Keratinocyte (primary cell): Measurements from ENCODE around the gene CHN2. TPM values are rescaled to one million over a fixed set of nuclear protein-coding genes. Genes with fewer than 3 reads are reported as not detected.

Source experiments
- DNase-seq: peaks from one replicate; pipeline ENCODE4 v3.0.0-alpha.2; 2011; ENCODE audit warnings: low read depth, missing footprints, low spot score
- FAIRE-seq: peaks from 2 replicates; lab custom pipeline; 2011; peaks lifted over from hg19 to GRCh38; lab: Jason Lieb, UNC
- H2AFZ ChIP-seq: 2 replicates; pipeline ENCODE4 v1.6.0; 2012; ENCODE audit warnings: low read length, control low read depth, inconsistent platforms; ENCODE audit not compliant: control insufficient read depth
- H3K27ac ChIP-seq: 2 replicates; pipeline ENCODE4 v1.5.1; 2011; ENCODE audit warnings: low read length; ENCODE audit not compliant: control insufficient read depth, insufficient read depth
- H3K27me3 ChIP-seq: 3 replicates; pipeline ENCODE4 v1.6.0; 2011; ENCODE audit warnings: low read length; ENCODE audit not compliant: control insufficient read depth, insufficient read depth; ENCODE audit errors: extremely low read depth
- H3K36me3 ChIP-seq, 2 experiments: 2 replicates in 1 of 2; 3 replicates in 1 of 2; pipeline ENCODE4 v1.5.1; 2011; ENCODE audit warnings: low read length in 2 of 2, mild to moderate bottlenecking in 1 of 2; ENCODE audit not compliant: control insufficient read depth in 2 of 2, insufficient read depth in 2 of 2; ENCODE audit errors: extremely low read depth in 1 of 2
- H3K4me1 ChIP-seq: 3 replicates; pipeline ENCODE4 v1.5.1; 2011; ENCODE audit warnings: low read length; ENCODE audit not compliant: control insufficient read depth, insufficient read depth; ENCODE audit errors: extremely low read depth
- H3K4me2 ChIP-seq: 3 replicates; pipeline ENCODE4 v1.6.0; 2011; ENCODE audit warnings: low read depth, low read length; ENCODE audit not compliant: control insufficient read depth, insufficient read depth; ENCODE audit errors: extremely low read depth
- H3K4me3 ChIP-seq, 3 experiments: fragments of 200-600 bp in 1 of 3; sonication (generic) in 1 of 3; 2 replicates in 2 of 3; 3 replicates in 1 of 3; pipeline ENCODE4 v1.5.1; 2011 to 2016; ENCODE audit warnings: low read length in 3 of 3, mild to moderate bottlenecking in 3 of 3, control low read depth in 2 of 3, inconsistent platforms in 1 of 3, low read depth in 1 of 3, mixed read lengths in 1 of 3, mixed run types in 1 of 3, moderate library complexity in 1 of 3; ENCODE audit not compliant: control insufficient read depth in 2 of 3, insufficient read depth in 2 of 3; ENCODE audit errors: extremely low read depth in 1 of 3
- H3K79me2 ChIP-seq: 2 replicates; pipeline ENCODE4 v1.6.0; 2012; ENCODE audit warnings: low read length; ENCODE audit not compliant: control insufficient read depth, insufficient read depth
- H3K9ac ChIP-seq: 3 replicates; pipeline ENCODE4 v1.6.0; 2011; ENCODE audit warnings: low read length; ENCODE audit not compliant: control insufficient read depth, insufficient read depth; ENCODE audit errors: extremely low read depth
- H3K9me1 ChIP-seq: 3 replicates; pipeline ENCODE4 v1.6.0; 2011; ENCODE audit warnings: low read length; ENCODE audit not compliant: control insufficient read depth, insufficient read depth; ENCODE audit errors: extremely low read depth
- H3K9me3 ChIP-seq: 2 replicates; pipeline ENCODE4 v1.5.1; 2012; ENCODE audit warnings: low read depth, low read length; ENCODE audit not compliant: control insufficient read depth
- H4K20me1 ChIP-seq: 3 replicates; pipeline ENCODE4 v1.6.0; 2011; ENCODE audit warnings: low read length; ENCODE audit not compliant: control insufficient read depth, insufficient read depth; ENCODE audit errors: extremely low read depth
- CTCF ChIP-seq, 3 experiments: IDR thresholded peaks in 1 of 3; conservative IDR thresholded peaks in 1 of 3; optimal IDR thresholded peaks in 1 of 3; 2 replicates in 2 of 3; 3 replicates in 1 of 3; pipeline versions ENCODE3 to v1.5.1; 2011; ENCODE audit warnings: low read length in 3 of 3, mild to moderate bottlenecking in 3 of 3, moderate library complexity in 2 of 3, control low read depth in 1 of 3, inconsistent platforms in 1 of 3; ENCODE audit not compliant: insufficient read depth in 2 of 3; ENCODE audit errors: extremely low read depth in 1 of 3
- EZH2 ChIP-seq: IDR thresholded peaks from one replicate; pipeline ENCODE4 v1.6.1; 2012; ENCODE audit warnings: inconsistent platforms, mild to moderate bottlenecking, low read length, moderate library complexity
- dilution Hi-C: fragments of 300-500 bp; cut with MboI; formaldehyde crosslinking; loops from one replicate; pipeline ENCODE4 v1.7.0; 2020; ENCODE audit warnings: low sequenced_read_pairs; ENCODE audit not compliant: extremely low pct_ligation_motif_present
- polyA plus RNA-seq, 5 experiments: library from polyadenylated mRNA; depleted of rRNA in 3 of 5; stranded (reverse) in 3 of 5; stranded (forward) in 1 of 5; unstranded in 1 of 5; fragments of >200 nt; gene quantifications; 1 replicate in 1 of 5; 2 replicates in 3 of 5; 3 replicates in 1 of 5; pipeline versions ENCODE4 v1.2.1 to v1.2.3, GENCODE V29; 2011 to 2012; ENCODE audit warnings: missing spikeins in 2 of 5, low read depth in 1 of 5, low replicate concordance in 1 of 5

CHN2 gene
- polyA plus RNA-seq, 1 donor (not counting 4 experiments of a cell fraction or from before 2014, with no cell fraction given), result 1.8 TPM

- Histone ChIP-seq H3K9me1 (peaks cover 3% of the 10 kb centered on the region), H2AFZ (no peak overlapping the region), H3K9me3 (no peaks in the 10 kb centered on the region), H3K4me1 (peaks cover 19% of the 10 kb centered on the region), H3K4me2 (peak overlapping the region; percentile 24), H4K20me1 (no peaks in the 10 kb centered on the region), H3K27ac (peak overlapping the region; percentile 19), H3K9ac (no peak overlapping the region), H3K4me3 (peak overlapping the region in 1 of 3 experiments; percentile 2), H3K27me3 (no peaks in the 10 kb centered on the region), H3K36me3 (no peaks in the 10 kb centered on the region), H3K79me2 (no peaks in the 10 kb centered on the region)
- TF ChIP-seq EZH2 (no peak), CTCF (optimal IDR thresholded peaks at IDR 0.05 in 1 of 3, IDR thresholded peaks at IDR 0.05 in 1 of 3, conservative IDR thresholded peaks at IDR 0.05 in 1 of 3; ENCODE audit: extremely low read depth in 1 of 3, insufficient read depth in 2 of 3, low read length in 3 of 3) (no peak)
- DNase-seq (no peak), FAIRE-seq (peak; percentile 93)
- dilution Hi-C loops, result no loop called here
Observed at GRCh38 chr7:29370531-29371314, 176.1 kb downstream of the CHN2 start.

DNA sequence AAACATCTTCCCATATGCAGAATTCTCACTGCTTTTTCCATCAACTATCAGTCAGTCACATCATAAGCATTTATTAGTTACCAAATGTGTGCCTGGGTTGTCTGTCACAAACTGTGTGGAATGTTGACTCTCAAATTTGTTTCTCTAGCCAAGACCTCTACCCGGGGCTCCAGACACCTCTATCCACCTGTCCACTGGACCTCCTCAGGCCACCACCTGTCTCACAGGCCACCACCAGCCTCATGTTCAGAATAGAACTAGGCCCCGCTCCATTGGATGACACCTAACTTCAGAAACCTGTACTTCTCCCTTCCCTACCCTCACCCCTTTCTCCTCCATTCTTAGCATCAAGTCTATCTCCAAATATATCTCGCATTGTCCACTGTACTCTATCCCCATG, 176.9 kb downstream of the CHN2 start:
- no peak overlapping the region for H3K4me2 ChIP-seq
- no peak overlapping the region for H2AFZ ChIP-seq
- H3K36me3 ChIP-seq, result no peaks in the 10 kb centered on the region
- dilution Hi-C loops, result no loop called here
- TF ChIP-seq EZH2 (no peak), CTCF (optimal IDR thresholded peaks at IDR 0.05 in 1 of 3, IDR thresholded peaks at IDR 0.05 in 1 of 3, conservative IDR thresholded peaks at IDR 0.05 in 1 of 3; ENCODE audit: extremely low read depth in 1 of 3, insufficient read depth in 2 of 3, low read length in 3 of 3) (no peak)
- peak overlapping the region; percentile 13 for H3K27ac ChIP-seq
- H3K27me3 ChIP-seq, result no peaks in the 10 kb centered on the region
- H3K9me1 ChIP-seq, result peaks cover 3% of the 10 kb centered on the region
- H4K20me1 ChIP-seq, result no peaks in the 10 kb centered on the region
- H3K4me3 ChIP-seq, result no peak overlapping the region
- no peaks in the 10 kb centered on the region for H3K9me3 ChIP-seq
- no peak overlapping the region for H3K9ac ChIP-seq
- H3K4me1 ChIP-seq, result peaks cover 27% of the 10 kb centered on the region
- DNase-seq (no peak), FAIRE-seq (no peak)
- no peaks in the 10 kb centered on the region for H3K79me2 ChIP-seq
